ENCODE data around the gene LRMDA. TPM values are rescaled to one million over a fixed set of nuclear protein-coding genes. Genes with fewer than 3 reads are reported as not detected.

LRMDA gene
- total and polyA plus RNA-seq, 4 experiments from 2014 or later: not detected

DNA sequence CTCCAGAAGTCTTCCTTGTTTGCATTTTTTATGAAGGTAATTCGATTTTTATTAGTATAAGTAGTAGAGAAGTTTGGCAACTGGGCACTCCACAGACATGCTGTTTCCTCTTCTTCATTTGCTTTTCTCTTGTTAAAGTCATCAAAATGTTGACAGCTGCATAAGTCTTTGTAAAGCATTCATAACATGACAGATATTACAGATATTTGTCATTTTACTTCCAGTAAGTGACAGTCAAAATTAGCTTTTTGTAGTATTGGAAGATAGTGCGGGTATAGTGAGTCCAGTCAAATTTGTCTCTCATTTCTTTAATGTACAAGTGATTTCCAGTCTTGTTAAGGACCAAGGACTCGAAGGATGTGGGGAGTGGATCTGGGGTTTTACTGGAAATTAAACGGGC, 247.1 kb downstream of the LRMDA start:
- DNase-seq: no peak
- Histone ChIP-seq H3K27me3 (ENCODE audit: insufficient read depth, low read length) (no peaks in the 10 kb centered on the region), H3K36me3 (ENCODE audit: insufficient read depth, low read length) (no peaks in the 10 kb centered on the region), H3K27ac (ENCODE audit: low read depth, low read length) (no peak overlapping the region), H3K9me3 (ENCODE audit: control insufficient read depth in 1 of 2, low read length in 2 of 2) (no peaks in the 10 kb centered on the region), H3K4me1 (ENCODE audit: insufficient read depth, low read length) (no peaks in the 10 kb centered on the region), H3K4me3 (ENCODE audit: low read length in 2 of 2) (no peak overlapping the region)
- Mint-ChIP-seq H3K27me3 (peaks cover 2 to 16% of the 10 kb centered on the region in 2 donors), H3K36me3 (no peaks in the 10 kb centered on the region), H3K4me3 (no peak overlapping the region), H3K4me1 (no peaks in the 10 kb centered on the region), H3K27ac (no peak overlapping the region), H3K9me3 (peaks cover 0 to 2% (median 0%) of the 10 kb centered on the region in 8 donors)
- CTCF ChIA-PET (ENCODE audit: partially characterized antibody): no interaction called here
- intact Hi-C loops (cut with micrococcal nuclease): no loop called here
- POLR2A ChIA-PET (ENCODE audit: partially characterized antibody): no interaction called here

DNA sequence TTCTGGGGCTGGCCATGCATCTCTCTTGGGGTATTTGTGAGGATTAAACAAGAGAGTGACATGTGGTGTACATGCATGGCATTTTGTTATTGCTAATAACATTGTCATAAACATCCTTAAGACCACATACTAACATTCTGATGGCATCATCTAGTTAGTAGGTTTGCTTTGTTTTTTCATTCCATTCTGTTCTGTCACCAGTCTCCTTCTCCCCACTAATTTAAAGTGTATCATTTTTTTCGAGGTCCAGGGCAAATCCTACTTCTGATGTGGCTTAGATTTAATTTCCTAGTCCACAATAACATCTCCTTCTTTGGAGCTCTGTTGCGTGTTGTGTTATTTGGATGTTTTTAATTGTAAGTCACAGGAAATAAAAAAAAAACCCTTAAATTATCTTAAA, 248.1 kb downstream of the LRMDA start:
- H3K4me3 ChIP-seq (ENCODE audit: low read length in 2 of 2): no peak overlapping the region
- H3K27me3 ChIP-seq (ENCODE audit: insufficient read depth, low read length): no peaks in the 10 kb centered on the region
- peaks cover 2 to 16% of the 10 kb centered on the region in 2 donors for H3K27me3 Mint-ChIP-seq
- POLR2A ChIA-PET (ENCODE audit: partially characterized antibody): no interaction called here
- no peaks in the 10 kb centered on the region for H3K36me3 Mint-ChIP-seq
- H3K4me1 ChIP-seq (ENCODE audit: insufficient read depth, low read length): no peaks in the 10 kb centered on the region
- H3K27ac ChIP-seq (ENCODE audit: low read depth, low read length): no peak overlapping the region
- CTCF ChIA-PET (ENCODE audit: partially characterized antibody): no interaction called here
- H3K4me1 Mint-ChIP-seq: no peaks in the 10 kb centered on the region
- no peak overlapping the region for H3K4me3 Mint-ChIP-seq
- H3K36me3 ChIP-seq (ENCODE audit: insufficient read depth, low read length): no peaks in the 10 kb centered on the region
- H3K27ac Mint-ChIP-seq: no peak overlapping the region
- no peaks in the 10 kb centered on the region for H3K9me3 ChIP-seq (ENCODE audit: control insufficient read depth in 1 of 2, low read length in 2 of 2)
- H3K9me3 Mint-ChIP-seq: peaks cover 0 to 2% (median 0%) of the 10 kb centered on the region in 8 donors
- no peak for DNase-seq
- intact Hi-C loops (cut with micrococcal nuclease): no loop called here

DNA sequence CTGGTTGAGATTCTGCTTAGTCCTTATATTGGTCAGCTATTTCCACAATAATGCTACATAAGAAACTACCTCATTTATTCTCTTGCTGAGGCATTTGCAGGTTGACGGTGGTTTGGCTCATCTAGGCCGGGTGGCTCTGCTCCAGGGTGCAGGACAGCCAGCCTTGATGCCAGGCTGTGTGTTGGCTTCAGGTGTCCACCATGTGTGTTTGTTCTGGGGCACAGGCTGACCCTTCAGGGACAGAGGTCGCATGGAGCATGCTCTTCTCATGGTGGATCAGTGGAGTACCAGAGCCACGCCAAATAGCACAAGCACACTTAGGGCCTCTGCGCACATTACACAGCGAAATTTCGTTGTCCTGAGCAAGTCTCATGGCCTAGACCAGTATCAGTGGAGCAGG, 249.9 kb downstream of the LRMDA start:
- no peak overlapping the region for H3K27ac Mint-ChIP-seq
- DNase-seq: no peak

DNA sequence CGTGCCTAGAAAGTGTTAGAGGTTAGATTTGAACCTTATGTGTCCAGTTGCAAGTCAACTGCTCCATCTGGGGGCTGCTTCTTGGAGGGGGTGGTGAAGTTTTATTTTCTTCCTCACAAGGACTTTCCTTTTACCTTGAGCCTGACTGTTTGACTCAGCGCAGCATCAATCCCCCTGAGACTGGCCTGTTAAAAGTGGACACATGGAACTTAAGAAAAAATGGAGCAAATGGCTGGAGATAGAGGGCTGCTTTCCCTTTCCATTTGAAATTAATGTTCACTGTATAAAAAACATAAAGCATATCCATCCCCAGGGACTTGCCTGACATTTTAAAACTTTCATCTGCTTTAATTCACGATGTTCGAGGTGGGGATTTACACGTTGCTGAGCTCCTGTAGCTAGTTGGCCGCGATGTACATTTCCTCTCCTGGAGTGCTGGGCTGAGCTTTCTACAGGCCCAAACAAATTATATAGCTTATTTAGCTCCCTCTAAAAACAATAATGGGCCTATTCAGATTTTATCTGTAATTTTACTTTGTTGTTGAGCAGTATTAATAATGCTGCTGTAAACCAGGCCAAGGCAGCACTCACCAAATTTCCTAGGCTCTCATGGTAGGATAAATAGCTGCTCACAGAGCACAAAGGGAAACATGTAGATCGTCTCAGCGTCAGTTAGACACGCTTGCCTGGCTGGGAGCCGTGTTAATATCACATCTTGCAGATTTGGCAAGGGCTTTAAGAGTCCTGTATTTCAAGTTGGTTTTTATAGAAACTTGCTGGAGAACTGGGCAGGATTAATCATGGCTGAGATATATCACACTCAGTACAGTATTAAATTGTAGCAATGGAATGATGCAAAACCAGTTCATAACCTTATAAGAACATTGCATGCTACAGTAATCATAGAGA, 251.5 kb downstream of the LRMDA start:
- Histone ChIP-seq H3K27ac (ENCODE audit: low read depth, low read length) (no peak overlapping the region), H3K4me3 (ENCODE audit: low read length in 2 of 2) (no peak overlapping the region), H3K9me3 (ENCODE audit: control insufficient read depth in 1 of 2, low read length in 2 of 2) (no peaks in the 10 kb centered on the region), H3K4me1 (ENCODE audit: insufficient read depth, low read length) (no peaks in the 10 kb centered on the region), H3K36me3 (ENCODE audit: insufficient read depth, low read length) (no peaks in the 10 kb centered on the region), H3K27me3 (ENCODE audit: insufficient read depth, low read length) (no peaks in the 10 kb centered on the region)
- ChIA-PET POLR2A (ENCODE audit: partially characterized antibody) (no interaction called here), CTCF (ENCODE audit: partially characterized antibody) (no interaction called here)
- Mint-ChIP-seq H3K27ac (no peak overlapping the region), H3K9me3 (peaks cover 0 to 2% (median 0%) of the 10 kb centered on the region in 8 donors), H3K4me3 (no peak overlapping the region), H3K4me1 (no peaks in the 10 kb centered on the region), H3K27me3 (peaks cover 0 to 9% of the 10 kb centered on the region in 2 donors), H3K36me3 (no peaks in the 10 kb centered on the region)
- intact Hi-C loops (cut with micrococcal nuclease): no loop called here
- no peak for DNase-seq

More for the DNA sequence above, 249.9 kb downstream of the LRMDA start:
- peaks cover 0 to 13% of the 10 kb centered on the region in 2 donors for H3K27me3 Mint-ChIP-seq
- Histone ChIP-seq H3K27me3 (ENCODE audit: insufficient read depth, low read length) (no peaks in the 10 kb centered on the region), H3K4me1 (ENCODE audit: insufficient read depth, low read length) (no peaks in the 10 kb centered on the region), H3K36me3 (ENCODE audit: insufficient read depth, low read length) (no peaks in the 10 kb centered on the region), H3K9me3 (ENCODE audit: control insufficient read depth in 1 of 2, low read length in 2 of 2) (no peaks in the 10 kb centered on the region), H3K27ac (ENCODE audit: low read depth, low read length) (no peak overlapping the region), H3K4me3 (ENCODE audit: low read length in 2 of 2) (no peak overlapping the region)
- intact Hi-C loops (cut with micrococcal nuclease): no loop called here
- H3K9me3 Mint-ChIP-seq: peaks cover 0 to 2% (median 0%) of the 10 kb centered on the region in 8 donors
- H3K36me3 Mint-ChIP-seq: no peaks in the 10 kb centered on the region
- POLR2A ChIA-PET (ENCODE audit: partially characterized antibody): no interaction called here
- CTCF ChIA-PET (ENCODE audit: partially characterized antibody): no interaction called here
- H3K4me3 Mint-ChIP-seq: no peak overlapping the region
- no peaks in the 10 kb centered on the region for H3K4me1 Mint-ChIP-seq

DNA sequence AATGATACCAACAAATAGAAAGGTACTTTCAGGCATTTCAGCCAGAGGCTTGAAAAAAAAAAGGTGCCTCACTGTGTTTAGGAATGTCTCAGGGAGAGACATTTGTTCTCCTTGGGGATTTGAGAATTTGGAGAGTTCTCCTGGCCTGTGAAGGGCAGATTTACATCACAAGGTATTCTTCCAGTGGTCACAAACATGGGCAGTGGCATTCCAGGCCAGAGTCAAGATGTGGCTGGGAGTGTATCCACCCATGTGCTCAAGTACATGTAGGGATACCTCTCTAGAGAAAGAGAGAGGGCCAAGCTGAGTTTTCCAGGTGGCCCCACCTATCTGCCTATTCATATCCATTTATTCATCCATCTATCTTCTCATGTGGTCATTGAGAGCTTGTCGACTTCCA, 253.8 kb downstream of the LRMDA start:
- no peak for DNase-seq
- Mint-ChIP-seq H3K27me3 (peaks cover 0 to 2% of the 10 kb centered on the region in 2 donors), H3K27ac (no peak overlapping the region), H3K9me3 (peaks cover 0 to 4% (median 0%) of the 10 kb centered on the region in 8 donors), H3K36me3 (no peaks in the 10 kb centered on the region), H3K4me3 (no peak overlapping the region), H3K4me1 (no peaks in the 10 kb centered on the region)
- Histone ChIP-seq H3K36me3 (ENCODE audit: insufficient read depth, low read length) (no peaks in the 10 kb centered on the region), H3K4me1 (ENCODE audit: insufficient read depth, low read length) (no peaks in the 10 kb centered on the region), H3K9me3 (ENCODE audit: control insufficient read depth in 1 of 2, low read length in 2 of 2) (no peaks in the 10 kb centered on the region), H3K27me3 (ENCODE audit: insufficient read depth, low read length) (no peaks in the 10 kb centered on the region), H3K4me3 (ENCODE audit: low read length in 2 of 2) (no peak overlapping the region), H3K27ac (ENCODE audit: low read depth, low read length) (no peak overlapping the region)
- POLR2A ChIA-PET (ENCODE audit: partially characterized antibody): no interaction called here
- CTCF ChIA-PET (ENCODE audit: partially characterized antibody): no interaction called here
- intact Hi-C loops (cut with micrococcal nuclease): no loop called here

DNA sequence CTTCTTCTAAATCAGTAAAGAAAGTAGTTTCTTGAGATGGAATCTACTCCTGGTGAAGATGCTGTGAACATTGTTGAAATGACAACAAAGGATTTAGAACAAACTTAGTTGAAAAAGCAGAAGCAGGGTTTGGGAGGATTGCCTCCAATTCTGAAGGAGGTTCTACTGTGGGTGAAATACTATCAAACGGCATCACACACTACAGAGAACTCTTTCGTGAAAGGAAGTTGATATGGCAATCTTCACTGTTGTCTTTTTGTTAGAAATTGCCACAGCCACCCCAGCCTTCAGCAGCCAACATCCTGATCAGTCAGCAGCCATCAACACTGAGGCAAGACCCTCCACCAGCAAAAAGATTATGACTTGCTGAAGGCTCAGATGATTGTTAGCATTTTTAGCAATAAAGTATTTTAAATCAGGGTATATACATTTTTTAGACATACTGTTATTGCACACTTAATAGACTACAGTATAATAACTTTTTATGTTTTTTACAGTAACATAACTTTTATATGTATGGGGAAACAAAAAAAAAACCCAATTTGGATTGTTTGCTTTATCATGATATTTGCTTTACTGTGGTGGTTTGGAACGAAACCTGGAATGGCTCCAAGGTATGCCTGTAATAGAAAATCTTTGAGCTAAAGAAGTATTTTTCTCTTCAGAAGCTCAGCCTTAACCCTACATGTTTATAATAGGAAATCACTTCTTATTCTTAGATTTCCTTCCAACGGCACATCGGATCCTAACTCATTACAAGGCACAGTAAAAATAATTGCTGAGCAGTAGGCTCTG, 257.3 kb downstream of the LRMDA start:
- intact Hi-C loops (cut with micrococcal nuclease): no loop called here
- Mint-ChIP-seq H3K4me3 (no peak overlapping the region), H3K9me3 (peaks cover 0 to 2% (median 0%) of the 10 kb centered on the region in 8 donors), H3K36me3 (no peaks in the 10 kb centered on the region), H3K27ac (no peak overlapping the region), H3K27me3 (no peaks in the 10 kb centered on the region), H3K4me1 (no peaks in the 10 kb centered on the region)
- ChIA-PET CTCF (ENCODE audit: partially characterized antibody) (no interaction called here), POLR2A (ENCODE audit: partially characterized antibody) (no interaction called here)
- Histone ChIP-seq H3K36me3 (ENCODE audit: insufficient read depth, low read length) (no peaks in the 10 kb centered on the region), H3K27ac (ENCODE audit: low read depth, low read length) (no peak overlapping the region), H3K4me1 (ENCODE audit: insufficient read depth, low read length) (no peaks in the 10 kb centered on the region), H3K4me3 (ENCODE audit: low read length in 2 of 2) (no peak overlapping the region), H3K27me3 (ENCODE audit: insufficient read depth, low read length) (no peaks in the 10 kb centered on the region), H3K9me3 (ENCODE audit: control insufficient read depth in 1 of 2, low read length in 2 of 2) (no peaks in the 10 kb centered on the region)
- no peak for DNase-seq

DNA sequence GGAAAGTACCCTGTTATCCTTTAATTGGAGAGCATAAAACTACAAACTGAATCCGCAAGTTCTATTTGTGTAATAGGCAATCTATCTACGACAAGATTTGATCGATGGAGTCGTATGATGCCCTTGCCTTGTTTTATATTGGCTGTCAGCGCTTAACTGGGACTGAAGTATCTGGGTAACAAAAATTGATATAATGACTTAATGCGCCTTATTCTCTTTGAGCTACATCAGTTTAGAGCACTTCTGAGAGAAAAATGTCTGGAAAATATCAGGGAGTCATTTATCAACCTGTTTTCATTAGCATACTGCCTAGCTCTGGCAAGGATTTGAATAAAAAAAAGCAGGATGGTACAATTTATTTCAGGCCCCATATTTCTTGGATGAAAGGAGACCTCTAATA, 262.1 kb downstream of the LRMDA start:
- Histone ChIP-seq H3K4me3 (ENCODE audit: low read length in 2 of 2) (no peak overlapping the region), H3K36me3 (ENCODE audit: insufficient read depth, low read length) (no peaks in the 10 kb centered on the region), H3K27me3 (ENCODE audit: insufficient read depth, low read length) (no peaks in the 10 kb centered on the region), H3K9me3 (ENCODE audit: control insufficient read depth in 1 of 2, low read length in 2 of 2) (no peaks in the 10 kb centered on the region), H3K27ac (ENCODE audit: low read depth, low read length) (no peak overlapping the region), H3K4me1 (ENCODE audit: insufficient read depth, low read length) (no peaks in the 10 kb centered on the region)
- no peak for DNase-seq
- Mint-ChIP-seq H3K9me3 (peaks cover 0 to 3% (median 0%) of the 10 kb centered on the region in 8 donors), H3K36me3 (no peaks in the 10 kb centered on the region), H3K27ac (no peak overlapping the region), H3K27me3 (peaks cover 0 to 4% of the 10 kb centered on the region in 2 donors), H3K4me1 (no peaks in the 10 kb centered on the region), H3K4me3 (no peak overlapping the region)
- intact Hi-C loops (cut with micrococcal nuclease): no loop called here
- ChIA-PET CTCF (ENCODE audit: partially characterized antibody) (no interaction called here), POLR2A (ENCODE audit: partially characterized antibody) (no interaction called here)
